Transverse colon (tissue), 4 donors: ENCODE results near the gene TMEM212. TPM values are rescaled to one million over a fixed set of nuclear protein-coding genes. Genes with fewer than 3 reads are reported as not detected.

Experiments used
- DNase-seq: peaks from one replicate; pipeline ENCODE4 v3.0.0-alpha.2; 2019
- H3K27ac ChIP-seq, 4 donors: fragments of 200-600 bp; sonication (generic); 2 replicates each; pipeline ENCODE4 v1.5.1; 2016 to 2018; ENCODE audit warnings: inconsistent platforms in 4 of 4
- H3K27me3 ChIP-seq: fragments of 200-600 bp; sonication (generic); 2 replicates; pipeline ENCODE4 v1.5.1; 2017; ENCODE audit warnings: inconsistent platforms
- H3K36me3 ChIP-seq, 4 donors: fragments of 200-600 bp; sonication (generic); 2 replicates each; pipeline ENCODE4 v1.5.1; 2017 to 2019; ENCODE audit warnings: inconsistent platforms in 4 of 4
- H3K4me1 ChIP-seq, 4 donors: fragments of 200-600 bp; sonication (generic); 2 replicates each; pipeline ENCODE4 v1.5.1; 2017 to 2020; ENCODE audit warnings: inconsistent platforms in 4 of 4
- H3K4me3 ChIP-seq, 4 donors: fragments of 200-600 bp; sonication (generic); 1 replicate in 1 of 4; 2 replicates in 3 of 4; pipeline versions ENCODE4 v1.5.1 to v1.6.1; 2017 to 2019; ENCODE audit warnings: inconsistent platforms in 4 of 4
- H3K9me3 ChIP-seq, 2 donors: fragments of 200-600 bp; sonication (generic); 2 replicates each; pipeline ENCODE4 v1.5.1; 2017 to 2019; ENCODE audit warnings: inconsistent platforms in 2 of 2
- EP300 ChIP-seq: sonication (generic); formaldehyde crosslinking; IDR thresholded peaks from one replicate; pipeline ENCODE4 v1.6.1; 2017; ENCODE audit warnings: antibody characterized with exemption, low read depth
- POLR2A ChIP-seq: fragments of 450-650 bp; IDR thresholded peaks from one replicate; pipeline ENCODE4 v1.6.1; 2016; ENCODE audit warnings: antibody characterized with exemption, mild to moderate bottlenecking, moderate library complexity
- POLR2AphosphoS5 ChIP-seq, 3 donors: sonication (generic); formaldehyde crosslinking; IDR thresholded peaks; one replicate each; pipeline ENCODE4 v1.6.1; 2016; ENCODE audit warnings: antibody characterized with exemption in 3 of 3
- WGBS, 2 donors: methylation state at CpG; one replicate each; pipeline ENCODE4 v1.1.5; 2018; ENCODE audit warnings: low coverage in 1 of 2; 5-methylcytosine and 5-hydroxymethylcytosine counted together
- in situ Hi-C, 4 donors: fragments of 200-750 bp; cut with MboI; loops; one replicate each; pipeline versions ENCODE4 v1.15.0 to v1.15.1; 2017; ENCODE audit warnings: low sequenced_read_pairs in 3 of 4, low pct_ligation_motif_present in 1 of 4, low pct_unique_long_range_greater_than_20kb in 1 of 4
- intact Hi-C: fragments of 100-400 bp; cut with DNase I; formaldehyde crosslinking; loops from one replicate; pipeline ENCODE4 v1.15.1; 2023; ENCODE audit warnings: low total_unique reads
- total RNA-seq, 4 donors: library from RNA; depleted of rRNA; stranded (reverse); fragments of >200 nt; gene quantifications; one replicate each; pipeline ENCODE4 v1.1.0, GENCODE V29; 2016
- TF ChIP-seq, protein P1 (sequence below), 5 experiments: fragments of 200-600 bp in 3 of 5; fragments of 450-650 bp in 2 of 5; sonication (generic) in 3 of 5; IDR thresholded peaks; 1 replicate in 2 of 5; 2 replicates in 3 of 5; pipeline ENCODE4 v1.5.1; 2016 to 2017; ENCODE audit warnings: antibody characterized with exemption in 5 of 5, inconsistent platforms in 3 of 5, mild to moderate bottlenecking in 2 of 5, moderate library complexity in 1 of 5

The TMEM212 gene
- total RNA-seq, 4 donors from 2014 or later = not detected

DNA sequence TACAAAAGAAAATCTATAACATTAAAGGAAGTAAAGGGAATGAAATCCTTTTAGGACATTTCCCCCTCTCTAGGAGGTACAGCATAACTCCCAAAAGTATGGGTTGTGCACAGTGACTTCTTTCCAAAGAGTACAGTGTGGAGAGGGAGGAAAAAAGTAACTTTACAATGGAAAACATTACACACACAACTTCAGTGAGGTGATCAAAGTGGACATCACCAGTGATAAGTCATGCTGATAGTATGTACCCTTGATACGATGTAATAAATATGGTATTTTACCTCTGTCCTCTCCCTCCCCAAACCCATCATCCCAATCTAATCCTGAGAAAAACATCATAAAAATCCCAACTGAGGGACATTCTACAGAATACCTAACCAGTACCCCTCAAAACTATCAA, 43.6 kb upstream of the TMEM212 start:
- TF ChIP-seq POLR2AphosphoS5 (IDR thresholded peaks at IDR 0.05) (no peak), POLR2A (no peak), EP300 (no peak)
- TF ChIP-seq, protein P1, sequence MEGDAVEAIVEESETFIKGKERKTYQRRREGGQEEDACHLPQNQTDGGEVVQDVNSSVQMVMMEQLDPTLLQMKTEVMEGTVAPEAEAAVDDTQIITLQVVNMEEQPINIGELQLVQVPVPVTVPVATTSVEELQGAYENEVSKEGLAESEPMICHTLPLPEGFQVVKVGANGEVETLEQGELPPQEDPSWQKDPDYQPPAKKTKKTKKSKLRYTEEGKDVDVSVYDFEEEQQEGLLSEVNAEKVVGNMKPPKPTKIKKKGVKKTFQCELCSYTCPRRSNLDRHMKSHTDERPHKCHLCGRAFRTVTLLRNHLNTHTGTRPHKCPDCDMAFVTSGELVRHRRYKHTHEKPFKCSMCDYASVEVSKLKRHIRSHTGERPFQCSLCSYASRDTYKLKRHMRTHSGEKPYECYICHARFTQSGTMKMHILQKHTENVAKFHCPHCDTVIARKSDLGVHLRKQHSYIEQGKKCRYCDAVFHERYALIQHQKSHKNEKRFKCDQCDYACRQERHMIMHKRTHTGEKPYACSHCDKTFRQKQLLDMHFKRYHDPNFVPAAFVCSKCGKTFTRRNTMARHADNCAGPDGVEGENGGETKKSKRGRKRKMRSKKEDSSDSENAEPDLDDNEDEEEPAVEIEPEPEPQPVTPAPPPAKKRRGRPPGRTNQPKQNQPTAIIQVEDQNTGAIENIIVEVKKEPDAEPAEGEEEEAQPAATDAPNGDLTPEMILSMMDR (IDR thresholded peaks at IDR 0.05) = no peak
- WGBS, 2 donors = 96% methylated on average over 1 of the region's 1 CpG; no CpG with 5 or more reads in 1 of the 2 donors
- DNase-seq = no peak
- H3K4me3 ChIP-seq = no peak overlapping the region
- intact Hi-C loops (no loop called here), in situ Hi-C loops (no loop called here)
- H3K36me3 ChIP-seq = no peaks in the 10 kb centered on the region
- no peaks in the 10 kb centered on the region for H3K27me3 ChIP-seq
- peaks cover 7 to 38% (median 14%) of the 10 kb centered on the region in 4 donors for H3K4me1 ChIP-seq
- H3K9me3 ChIP-seq = no peaks in the 10 kb centered on the region
- no peak overlapping the region for H3K27ac ChIP-seq

- 31 to 61% methylated on average over 4 of the region's 4 CpGs for WGBS, 2 donors
- peaks cover 18 to 63% (median 30%) of the 10 kb centered on the region in 4 donors for H3K4me1 ChIP-seq
- in situ Hi-C loops (no loop called here), intact Hi-C loops (no loop called here)
- H3K27me3 ChIP-seq = no peaks in the 10 kb centered on the region
- DNase-seq = no peak
- H3K27ac ChIP-seq = peak overlapping the region; percentile 39 to 72 (median 57)
- no peak for TF ChIP-seq POLR2A
- peak; percentile 15 to 73 (median 27) for TF ChIP-seq POLR2AphosphoS5 (IDR thresholded peaks at IDR 0.05)
- TF ChIP-seq EP300 = no peak
- TF ChIP-seq, protein P1 (IDR thresholded peaks at IDR 0.05) = no peak
- no peak overlapping the region for H3K4me3 ChIP-seq
- no peaks in the 10 kb centered on the region for H3K36me3 ChIP-seq
- no peaks in the 10 kb centered on the region for H3K9me3 ChIP-seq
Measured at GRCh38 chr3:171801738-171802589, 41.2 kb upstream of the TMEM212 start.

- Histone ChIP-seq H3K9me3 (no peaks in the 10 kb centered on the region), H3K27ac (peak overlapping the region; percentile 39 to 72 (median 57)), H3K27me3 (no peaks in the 10 kb centered on the region), H3K36me3 (no peaks in the 10 kb centered on the region), H3K4me1 (peaks cover 21 to 66% (median 32%) of the 10 kb centered on the region in 4 donors), H3K4me3 (no peak overlapping the region)
- no peak for DNase-seq
- in situ Hi-C loops = no loop called here
- intact Hi-C loops = no loop called here
- 67 to 85% methylated on average over 3 of the region's 3 CpGs for WGBS, 2 donors
- TF ChIP-seq POLR2A (no peak), EP300 (no peak), POLR2AphosphoS5 (IDR thresholded peaks at IDR 0.05) (no peak)
- TF ChIP-seq, protein P1 (IDR thresholded peaks at IDR 0.05) = no peak
Measured at GRCh38 chr3:171802590-171802956, 40.6 kb upstream of the TMEM212 start.

GRCh38 chr3:171803044-171803443, 40.1 kb upstream of the TMEM212 start:
- Histone ChIP-seq H3K27me3 (no peaks in the 10 kb centered on the region), H3K4me3 (no peak overlapping the region), H3K4me1 (peaks cover 21 to 66% (median 32%) of the 10 kb centered on the region in 4 donors), H3K9me3 (no peaks in the 10 kb centered on the region), H3K27ac (peak overlapping the region; percentile 39 to 72 (median 57)), H3K36me3 (no peaks in the 10 kb centered on the region)
- TF ChIP-seq POLR2AphosphoS5 (IDR thresholded peaks at IDR 0.05) (no peak), EP300 (no peak), POLR2A (no peak)
- TF ChIP-seq, protein P1 (IDR thresholded peaks at IDR 0.05) = no peak
- in situ Hi-C loops (no loop called here), intact Hi-C loops (no loop called here)
- DNase-seq = no peak
- 82 to 84% methylated on average over 3 to 4 of the region's 4 CpGs for WGBS, 2 donors
